HL-60 (cell line): ENCODE data around the gene KRTAP5-8.

ENCODE experiments used
- DNase-seq, 2 experiments: peaks; one replicate each; pipeline ENCODE4 v3.0.0-alpha.2; 2010 to 2020; ENCODE audit warnings: low read depth in 1 of 2, low spot score in 1 of 2
- H3K27ac ChIP-seq: fragments of 250-450 bp; sonication (Bioruptor Pico); replicated peaks from 2 replicates; pipeline ENCODE4 v1.5.1; 2020; ENCODE audit warnings: mild to moderate bottlenecking, moderate library complexity
- H3K27me3 ChIP-seq: fragments of 250-450 bp; sonication (Bioruptor Pico); 2 replicates; pipeline ENCODE4 v1.5.1; 2021; ENCODE audit warnings: mild to moderate bottlenecking, moderate library complexity; ENCODE audit not compliant: insufficient read depth, poor library complexity, severe bottlenecking
- H3K4me3 ChIP-seq: replicated peaks from 2 replicates; pipeline ENCODE4 v1.5.1; 2011; ENCODE audit warnings: mild to moderate bottlenecking, control low read depth, low read length; ENCODE audit not compliant: insufficient read depth
- CTCF ChIP-seq: IDR thresholded peaks from one replicate; pipeline ENCODE4 v1.5.1; 2011; ENCODE audit warnings: low read length, control low read depth, inconsistent platforms; ENCODE audit not compliant: insufficient read depth
- GABPA ChIP-seq: IDR thresholded peaks from 2 replicates; pipeline ENCODE4 v1.6.1; 2012; ENCODE audit warnings: low read depth
- POLR2AphosphoS5 ChIP-seq: IDR thresholded peaks from 2 replicates; pipeline ENCODE4 v1.6.1; 2012; ENCODE audit warnings: low read depth
- REST ChIP-seq: IDR thresholded peaks from 2 replicates; pipeline ENCODE4 v1.6.1; 2012; ENCODE audit warnings: low read depth; ENCODE audit not compliant: insufficient replicate concordance
- SPI1 ChIP-seq: IDR thresholded peaks from 2 replicates; pipeline ENCODE4 v1.6.1; 2012; ENCODE audit warnings: low read depth, mild to moderate bottlenecking, borderline replicate concordance

Gene KRTAP5-8

GRCh38 chr11:71501071-71501985 is 36.5 kb upstream of the KRTAP5-8 start:
- no peaks in the 10 kb centered on the region for H3K27me3 ChIP-seq
- TF ChIP-seq SPI1 = no peak
- no peak for TF ChIP-seq CTCF
- no peak for TF ChIP-seq POLR2AphosphoS5
- TF ChIP-seq REST = no peak
- no peak for TF ChIP-seq GABPA
- no peak overlapping the region for H3K4me3 ChIP-seq
- no peak overlapping the region for H3K27ac ChIP-seq
- DNase-seq = no peak

- TF ChIP-seq CTCF (no peak), REST (no peak), POLR2AphosphoS5 (no peak), GABPA (no peak), SPI1 (no peak)
- no peak overlapping the region for H3K27ac ChIP-seq
- H3K4me3 ChIP-seq = no peak overlapping the region
- no peaks in the 10 kb centered on the region for H3K27me3 ChIP-seq
- DNase-seq = no peak
Measured at GRCh38 chr11:71502026-71502425, 35.8 kb upstream of the KRTAP5-8 start.

- Histone ChIP-seq H3K4me3 (no peak overlapping the region), H3K27ac (no peak overlapping the region), H3K27me3 (no peaks in the 10 kb centered on the region)
- DNase-seq = no peak
- no peak for TF ChIP-seq REST
- TF ChIP-seq SPI1 = no peak
- no peak for TF ChIP-seq GABPA
- no peak for TF ChIP-seq CTCF
- TF ChIP-seq POLR2AphosphoS5 = no peak
Measured at GRCh38 chr11:71502871-71503435, 34.9 kb upstream of the KRTAP5-8 start.
